G401.6 (cell line): ENCODE measurements around the gene USP17L29.
"Not testable (repeated sequence)": the region's sequence is repeated elsewhere in the genome, so short reads cannot be mapped to it uniquely, and the experiment has no call there.

Experiments
- FAIRE-seq: peaks from 2 replicates; lab custom pipeline; 2012; peaks lifted over from hg19 to GRCh38; lab: Jason Lieb, UNC

Gene USP17L29

GRCh38 chr4:9353338-9353737 lies at the start of gene USP17L29:
Gene USP17L29 (plus strand): TSS chr4:9353638. CDS start chr4:9353638, 0 bp downstream.
- FAIRE-seq, result not testable (repeated sequence)

DNA sequence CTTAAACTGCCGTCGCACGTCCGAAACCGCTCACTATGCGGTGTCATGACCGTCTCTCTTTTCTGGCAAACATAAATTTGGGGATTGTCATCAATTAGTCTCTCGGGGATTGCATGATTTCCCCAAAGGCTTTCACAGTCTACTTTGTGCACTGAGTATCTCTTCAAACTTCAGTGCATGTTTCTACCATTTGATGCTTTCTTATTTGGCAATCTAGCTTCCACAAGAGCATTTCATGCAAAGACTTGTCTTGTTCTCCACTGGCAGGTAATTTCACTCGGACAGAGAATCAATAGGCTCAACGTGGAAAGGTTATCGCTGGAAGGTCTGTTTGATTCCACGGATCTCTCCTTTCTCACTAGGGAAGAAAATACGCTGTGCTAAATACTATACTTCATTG lies 29.2 kb upstream of the USP17L29 start:
- FAIRE-seq, result not testable (repeated sequence)

- FAIRE-seq, result not testable (repeated sequence)
Measured at GRCh38 chr4:9324865-9325264, 28.6 kb upstream of the USP17L29 start, which contains the start of gene USP17L24. Gene USP17L24 (plus strand): TSS chr4:9325165. CDS start chr4:9325165, 0 bp downstream.

- FAIRE-seq, result not testable (repeated sequence)
Measured at GRCh38 chr4:9329611-9330010, 23.8 kb upstream of the USP17L29 start, which contains the start of gene USP17L25. Gene USP17L25 (plus strand): TSS chr4:9329911. CDS start chr4:9329911, 0 bp downstream.

DNA sequence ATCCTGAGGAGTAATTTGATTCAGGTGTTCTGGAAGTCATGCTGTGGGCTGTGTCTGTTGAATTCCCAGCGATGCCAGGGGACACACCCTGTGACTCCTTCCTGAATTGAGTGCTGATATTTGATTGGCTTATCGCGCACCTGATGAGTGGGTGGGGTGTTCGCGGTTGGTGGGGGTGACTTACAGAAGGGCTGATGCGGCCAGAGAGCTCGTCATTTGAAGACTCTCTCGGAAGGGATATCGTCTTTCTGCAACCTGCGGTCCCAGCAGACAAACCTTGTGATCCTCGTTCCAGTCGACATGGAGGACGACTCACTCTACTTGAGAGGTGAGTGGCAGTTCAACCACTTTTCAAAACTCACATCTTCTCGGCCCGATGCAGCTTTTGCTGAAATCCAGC lies 19.1 kb upstream of the USP17L29 start, which contains the start of gene USP17L26:
USP17L26 (plus strand) TSS at position 301 of the 400 bp plus-strand sequence; CDS start at position 301, 0 bp downstream.
- FAIRE-seq, result not testable (repeated sequence)

- FAIRE-seq, result not testable (repeated sequence)
Measured at GRCh38 chr4:9339103-9339502, 14.3 kb upstream of the USP17L29 start, which contains the start of gene USP17L5. Gene USP17L5 (plus strand): TSS chr4:9339403. CDS start chr4:9339403, 0 bp downstream.

DNA sequence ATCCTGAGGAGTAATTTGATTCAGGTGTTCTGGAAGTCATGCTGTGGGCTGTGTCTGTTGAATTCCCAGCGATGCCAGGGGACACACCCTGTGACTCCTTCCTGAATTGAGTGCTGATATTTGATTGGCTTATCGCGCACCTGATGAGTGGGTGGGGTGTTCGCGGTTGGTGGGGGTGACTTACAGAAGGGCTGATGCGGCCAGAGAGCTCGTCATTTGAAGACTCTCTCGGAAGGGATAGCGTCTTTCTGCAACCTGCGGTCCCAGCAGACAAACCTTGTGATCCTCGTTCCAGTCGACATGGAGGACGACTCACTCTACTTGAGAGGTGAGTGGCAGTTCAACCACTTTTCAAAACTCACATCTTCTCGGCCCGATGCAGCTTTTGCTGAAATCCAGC lies 9.6 kb upstream of the USP17L29 start, which contains the start of gene USP17L27:
USP17L27 (plus strand) TSS at position 301 of the 400 bp plus-strand sequence; CDS start at position 301, 0 bp downstream.
- FAIRE-seq, result not testable (repeated sequence)

DNA sequence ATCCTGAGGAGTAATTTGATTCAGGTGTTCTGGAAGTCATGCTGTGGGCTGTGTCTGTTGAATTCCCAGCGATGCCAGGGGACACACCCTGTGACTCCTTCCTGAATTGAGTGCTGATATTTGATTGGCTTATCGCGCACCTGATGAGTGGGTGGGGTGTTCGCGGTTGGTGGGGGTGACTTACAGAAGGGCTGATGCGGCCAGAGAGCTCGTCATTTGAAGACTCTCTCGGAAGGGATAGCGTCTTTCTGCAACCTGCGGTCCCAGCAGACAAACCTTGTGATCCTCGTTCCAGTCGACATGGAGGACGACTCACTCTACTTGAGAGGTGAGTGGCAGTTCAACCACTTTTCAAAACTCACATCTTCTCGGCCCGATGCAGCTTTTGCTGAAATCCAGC lies 4.8 kb upstream of the USP17L29 start, which contains the start of gene USP17L28:
USP17L28 (plus strand) TSS at position 301 of the 400 bp plus-strand sequence; CDS start at position 301, 0 bp downstream.
- FAIRE-seq, result not testable (repeated sequence)

GRCh38 chr4:9350866-9351265 lies 2.6 kb upstream of the USP17L29 start:
- not testable (repeated sequence) for FAIRE-seq

- FAIRE-seq, result not testable (repeated sequence)
Measured at GRCh38 chr4:9362829-9363228, 9.4 kb downstream of the USP17L29 start, which contains the start of gene USP17L30. Gene USP17L30 (plus strand): TSS chr4:9363129. CDS start chr4:9363129, 0 bp downstream.

DNA sequence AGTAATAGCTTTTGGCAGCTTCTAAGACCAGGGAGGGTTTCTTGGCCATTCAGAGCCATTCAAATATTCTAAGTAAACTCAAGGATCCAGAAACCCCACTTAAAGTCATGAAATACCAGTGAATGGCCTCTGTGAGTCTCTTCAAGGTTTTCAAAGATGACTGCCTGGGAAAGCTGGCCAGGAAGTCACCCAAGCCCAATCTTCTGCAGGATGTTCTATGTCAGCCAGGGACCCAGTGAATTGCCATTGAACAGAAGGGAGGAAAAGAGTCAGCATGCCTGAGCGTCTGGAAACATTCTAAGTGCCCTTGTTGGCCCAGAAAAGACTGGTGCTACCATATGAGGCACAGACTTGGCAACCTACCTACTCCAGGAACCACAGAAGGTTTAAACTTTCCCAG lies 26.4 kb downstream of the USP17L29 start:
- not testable (repeated sequence) for FAIRE-seq

DNA sequence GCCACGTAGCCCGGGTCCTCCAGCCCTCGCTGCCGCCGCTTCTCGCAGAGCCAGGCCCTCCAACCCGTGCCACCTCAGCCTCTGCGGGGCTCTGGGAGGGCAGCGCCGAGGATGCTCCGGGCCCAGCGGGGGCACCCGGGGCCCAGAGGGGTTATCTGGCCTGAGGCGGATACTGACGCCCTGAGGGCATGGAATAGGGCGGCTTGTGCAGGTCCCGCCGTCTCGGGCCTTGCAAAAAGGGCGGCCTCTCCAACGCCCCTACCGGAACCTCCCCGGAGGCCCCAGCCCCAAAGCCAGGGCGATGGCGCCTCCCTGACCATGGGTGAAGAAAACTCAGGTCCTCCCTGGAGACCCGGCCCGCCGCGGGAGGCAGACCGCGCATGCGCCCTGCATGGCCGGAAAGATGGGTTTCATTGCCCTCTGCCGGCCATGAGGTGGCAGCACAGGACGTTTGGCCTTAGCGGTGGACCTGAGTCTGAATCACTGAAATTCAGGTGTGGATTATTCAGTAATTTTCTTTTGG lies 27.6 kb downstream of the USP17L29 start:
- not testable (repeated sequence) for FAIRE-seq

DNA sequence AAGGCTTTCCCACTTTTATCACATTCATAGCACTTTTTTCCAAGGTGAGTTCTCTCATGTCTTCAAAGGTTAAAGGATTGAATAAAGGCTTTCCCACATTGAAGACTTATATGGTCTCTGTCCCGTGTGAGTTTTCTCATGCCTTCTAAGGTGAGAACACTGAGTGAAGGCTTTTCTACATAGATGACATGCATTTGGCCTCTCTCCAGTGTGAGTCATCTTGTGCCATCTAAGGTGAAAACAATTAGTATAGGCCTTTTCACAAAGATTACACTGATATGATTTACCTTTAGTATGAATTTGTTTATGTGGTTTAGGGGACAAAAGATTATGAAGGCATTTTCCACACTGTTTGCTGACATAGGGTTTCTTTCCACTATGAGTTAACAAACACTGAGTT lies 30.7 kb downstream of the USP17L29 start:
- no peak for FAIRE-seq

GRCh38 chr4:9389001-9389400 lies 35.6 kb downstream of the USP17L29 start:
- not testable (repeated sequence) for FAIRE-seq
